Measurements from ENCODE around the gene CRYBA1.

GRCh38 chr17:29243792-29244191 lies 2.9 kb upstream of the CRYBA1 start:
- TF ChIP-seq POLR2A (IDR thresholded peaks at IDR 0.05; ENCODE audit: borderline replicate concordance, extremely low read depth, insufficient read depth, insufficient read length) (no peak), EZH2phosphoT487 (IDR thresholded peaks at IDR 0.05; ENCODE audit: borderline replicate concordance) (no peak), CTCF (IDR thresholded peaks at IDR 0.05 in 2 of 3, conservative IDR thresholded peaks at IDR 0.05 in 1 of 3; ENCODE audit: borderline replicate concordance in 1 of 3, insufficient read depth in 1 of 3, low read depth in 2 of 3, low read length in 2 of 3) (peak; percentile 20 to 56 (median 43); a peak in 4 of 6 replicates)
